Superior temporal gyrus (tissue), 1 donor: Measurements from ENCODE around the gene PPP1R12C.
"Not testable (repeated sequence)": the region's sequence is repeated elsewhere in the genome, so short reads cannot be mapped to it uniquely, and the experiment has no call there.

Experiments
- DNase-seq: peaks from one replicate; pipeline ENCODE4 v3.0.0-alpha.2; 2016; ENCODE audit errors: extremely low spot score

The PPP1R12C gene

GRCh38 chr19:55076321-55076720 lies 41.1 kb downstream of the PPP1R12C start:
- DNase-seq: no peak

- DNase-seq: no peak
Measured at GRCh38 chr19:55075371-55075998, 42.0 kb downstream of the PPP1R12C start, which contains the start of gene EPS8L1. Gene EPS8L1, plus strand, starts transcription at chr19:55075869. Its CDS starts 576 bp downstream, at chr19:55076445.

DNA sequence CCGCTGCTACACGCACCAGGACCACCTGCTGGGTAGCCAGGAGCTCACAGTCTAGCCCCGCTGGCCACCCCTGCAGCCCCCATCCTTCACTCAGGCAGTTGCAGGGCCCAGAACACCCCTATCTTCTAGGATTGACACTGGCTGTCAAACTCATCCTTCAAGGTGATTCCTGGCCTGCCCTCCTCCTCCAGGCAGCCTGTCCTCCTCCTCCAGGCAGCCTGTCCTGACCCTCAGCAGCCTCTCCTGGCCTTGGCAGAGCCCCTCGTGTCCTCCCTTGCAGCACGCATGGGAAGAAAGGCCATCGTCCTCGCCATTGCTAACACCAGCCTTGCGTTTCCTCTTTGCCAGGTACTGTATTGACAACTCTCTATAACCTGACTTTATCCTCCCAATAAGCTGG lies 45.5 kb downstream of the PPP1R12C start:
- DNase-seq: no peak

- no peak for DNase-seq
Measured at GRCh38 chr19:55071129-55071502, 46.3 kb downstream of the PPP1R12C start.

DNA sequence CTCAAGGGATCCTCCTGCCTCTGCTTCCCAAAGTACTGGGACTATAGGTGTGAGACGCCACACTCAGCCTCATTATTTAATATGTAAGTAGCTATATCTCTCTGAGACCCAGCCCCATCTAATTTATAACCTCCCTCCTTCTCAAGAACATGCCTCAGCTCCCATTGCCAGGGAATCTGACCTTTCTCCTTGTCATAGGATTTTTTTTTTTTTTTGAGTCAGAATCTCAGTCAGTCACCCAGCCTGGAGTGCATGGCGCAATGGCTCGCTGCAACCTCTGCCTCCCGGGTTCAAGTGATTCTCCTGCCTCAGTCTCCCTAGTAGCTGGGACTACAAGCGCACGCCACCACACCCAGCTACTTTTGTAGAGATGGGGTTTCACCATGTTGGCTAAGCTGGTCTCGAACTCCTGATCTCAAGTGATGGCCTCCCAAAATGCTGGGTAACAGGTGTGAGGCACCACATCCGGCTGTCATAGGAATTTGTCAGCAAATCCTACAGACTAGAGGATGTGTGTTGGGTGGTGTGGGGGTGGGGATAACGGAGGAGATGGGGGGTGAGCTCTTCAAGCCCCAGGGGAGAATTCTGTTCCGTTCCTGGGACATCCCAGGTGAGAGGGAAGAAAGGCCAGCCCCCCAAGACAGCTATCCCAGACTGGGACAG lies 46.8 kb downstream of the PPP1R12C start:
- DNase-seq: no peak

GRCh38 chr19:55069865-55070197 lies 47.6 kb downstream of the PPP1R12C start:
- DNase-seq: no peak

- DNase-seq: no peak
Measured at GRCh38 chr19:55068950-55069864, 48.2 kb downstream of the PPP1R12C start.

DNA sequence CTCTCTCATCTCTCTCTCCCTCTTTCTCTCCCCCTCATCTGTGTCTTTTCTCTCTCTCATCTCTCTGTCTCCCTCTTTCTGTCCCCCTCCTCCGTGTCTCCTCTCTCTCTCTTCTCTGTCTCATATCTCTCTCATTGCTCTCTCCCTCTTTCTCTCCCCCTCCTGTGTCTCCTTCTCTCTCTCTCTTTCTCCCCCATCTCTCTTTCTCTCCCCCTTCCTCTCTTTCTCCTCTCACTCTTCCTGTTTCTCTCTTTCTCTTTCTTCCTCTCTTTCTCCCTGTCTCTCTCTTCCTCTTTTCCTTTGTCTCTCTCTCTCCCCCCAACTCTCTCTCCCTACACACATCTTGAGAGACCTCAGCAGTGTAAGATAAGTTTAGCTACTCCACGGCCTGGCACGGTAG lies 49.6 kb downstream of the PPP1R12C start:
- no peak for DNase-seq

- DNase-seq: no peak
Measured at GRCh38 chr19:55066107-55066709, 51.2 kb downstream of the PPP1R12C start.

- DNase-seq: not testable (repeated sequence)
Measured at GRCh38 chr19:55065516-55065915, 51.9 kb downstream of the PPP1R12C start.

DNA sequence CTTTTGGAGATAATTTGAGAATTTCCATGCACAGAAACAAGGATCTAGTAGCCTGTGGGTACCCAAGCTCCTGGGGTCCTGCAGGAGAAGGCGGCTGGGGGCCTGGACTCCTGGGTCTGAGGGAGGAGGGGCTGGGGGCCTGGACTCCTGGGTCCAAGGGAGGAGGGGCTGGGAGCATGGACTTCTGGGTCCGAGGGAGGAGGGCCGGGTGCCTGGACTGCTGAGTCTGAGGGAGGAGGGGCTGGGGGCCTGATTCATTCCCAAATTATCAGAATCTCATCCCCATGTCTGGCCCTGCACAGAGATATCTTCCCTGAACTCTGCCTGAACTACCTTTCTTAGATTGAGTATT lies 54.0 kb downstream of the PPP1R12C start:
- DNase-seq: no peak

GRCh38 chr19:55062735-55063491 lies 54.5 kb downstream of the PPP1R12C start, which contains the start of gene RDH13:
Gene RDH13, minus strand, starts transcription at chr19:55063148. Its CDS starts 116 bp downstream, at chr19:55063032.
- peak; percentile 85 for DNase-seq

DNA sequence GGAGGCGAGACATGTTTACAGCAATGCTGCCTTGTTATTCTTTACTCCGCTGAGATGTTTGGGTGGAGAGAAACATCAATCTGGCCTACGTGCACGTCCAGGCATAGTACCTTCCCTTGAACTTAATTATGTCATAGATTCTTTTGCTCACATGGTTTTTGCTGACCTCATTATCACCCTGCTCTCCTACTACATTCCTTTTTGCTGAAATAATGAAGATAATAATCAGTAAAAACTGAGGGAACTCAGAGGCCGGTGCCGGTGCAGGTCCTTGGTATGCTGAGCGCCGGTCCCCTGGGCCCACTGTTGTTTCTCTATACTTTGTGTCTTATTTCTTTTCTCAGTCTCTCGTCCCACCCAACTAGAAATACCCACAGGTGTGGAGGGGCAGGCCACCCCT lies 57.1 kb downstream of the PPP1R12C start:
- not testable (repeated sequence) for DNase-seq

DNA sequence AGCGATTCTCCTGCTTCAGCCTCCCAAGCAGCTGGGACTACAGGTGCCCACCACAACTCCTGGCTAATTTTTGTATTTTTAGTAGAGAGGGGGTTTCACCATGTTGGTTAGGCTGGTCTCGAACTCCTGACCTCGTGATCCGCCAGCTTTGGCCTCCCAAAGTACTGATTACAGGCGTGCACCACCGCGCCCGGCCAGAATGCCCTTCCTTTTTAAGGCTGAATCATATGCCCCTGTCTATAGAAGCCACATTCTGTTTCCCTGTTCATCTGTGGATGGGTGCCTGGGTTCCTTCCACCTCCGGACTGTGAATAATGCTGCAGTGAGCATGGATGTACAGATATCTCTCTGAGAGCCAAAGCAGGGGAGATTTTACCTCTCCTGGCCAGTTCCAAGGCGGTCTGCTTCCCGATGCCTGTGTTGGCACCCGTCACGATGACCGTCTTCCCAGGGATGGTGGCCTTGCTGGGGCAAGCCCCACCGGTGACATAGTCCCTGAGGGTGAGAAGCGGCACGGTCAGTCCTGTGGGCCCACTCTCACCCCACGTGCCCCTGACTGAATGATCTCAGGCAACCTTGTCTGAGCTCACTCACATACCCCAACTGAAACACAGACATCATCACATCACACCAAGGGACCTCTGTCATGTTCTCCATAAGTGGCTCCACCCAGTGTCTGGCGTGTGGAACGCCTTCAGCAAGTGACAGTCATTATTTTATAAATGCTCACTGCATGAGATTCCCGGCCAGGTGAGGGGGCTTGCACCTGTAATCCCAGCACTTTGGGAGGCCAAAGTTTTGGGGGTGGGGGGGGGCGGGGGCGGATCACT lies 58.4 kb downstream of the PPP1R12C start:
- no peak for DNase-seq

DNA sequence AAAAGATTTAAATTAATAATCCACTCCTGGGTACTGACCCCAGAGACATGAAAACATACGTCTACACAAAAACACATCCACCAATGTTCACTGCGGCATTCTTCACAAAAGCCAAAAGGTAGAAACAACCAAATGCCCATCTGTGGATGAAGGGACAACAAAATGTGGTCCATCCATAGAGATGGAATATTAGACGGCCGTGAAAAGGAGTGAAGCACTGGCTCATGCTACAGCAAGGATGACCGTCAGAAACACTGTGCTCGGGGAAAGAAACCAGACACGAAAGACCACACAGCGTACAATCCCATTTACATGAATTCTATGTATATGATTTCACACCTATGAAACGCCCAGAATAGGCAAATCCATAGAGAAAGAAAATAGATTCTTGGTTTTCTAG lies 60.6 kb downstream of the PPP1R12C start:
- no peak for DNase-seq

- DNase-seq: no peak
Measured at GRCh38 chr19:55053735-55054134, 63.7 kb downstream of the PPP1R12C start.

- DNase-seq: no peak
Measured at GRCh38 chr19:55050749-55051532, 66.5 kb downstream of the PPP1R12C start.

DNA sequence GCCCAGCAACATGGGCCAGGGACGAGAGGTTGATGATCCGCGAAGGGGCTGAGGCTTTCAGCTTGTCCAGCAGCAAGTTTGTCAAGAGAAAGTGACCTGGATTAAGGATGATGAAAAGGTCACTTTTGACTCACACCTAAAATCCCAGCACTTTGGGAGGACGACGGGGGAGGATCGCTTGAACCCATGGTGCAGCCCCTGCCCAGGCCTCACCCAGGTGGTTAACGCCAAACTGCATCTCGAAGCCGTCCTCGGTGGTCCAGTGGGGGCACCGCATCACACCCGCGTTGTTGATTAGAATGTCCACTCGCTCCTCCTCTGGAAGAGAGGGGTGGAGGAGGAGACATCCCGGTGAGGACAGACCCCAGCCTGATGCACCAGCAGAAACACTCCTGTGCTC lies 69.0 kb downstream of the PPP1R12C start:
- no peak for DNase-seq

- no peak for DNase-seq
Measured at GRCh38 chr19:55047951-55048350, 69.5 kb downstream of the PPP1R12C start.
